A549 (cell line): ENCODE measurements around the gene AP5B1.

Experiments
- BCL3 ChIP-seq: fragments of >200 bp; sonication (Bioruptor Twin); formaldehyde crosslinking; IDR thresholded peaks from 3 replicates; pipeline ENCODE4 v1.6.1; 2016
- CTCF ChIP-seq: fragments of >200 bp; sonication (Bioruptor Twin); formaldehyde crosslinking; IDR thresholded peaks from 3 replicates; pipeline ENCODE4 v1.5.1; 2016
- JUNB ChIP-seq: fragments of >200 bp; sonication (Bioruptor Twin); formaldehyde crosslinking; IDR thresholded peaks from 2 replicates; pipeline ENCODE4 v1.6.1; 2016
- MAX ChIP-seq: IDR thresholded peaks from 2 replicates; pipeline ENCODE4 v1.6.1; 2012
- POLR2A ChIP-seq: IDR thresholded peaks from 2 replicates; pipeline ENCODE4 v1.6.1; 2012; ENCODE audit warnings: mild to moderate bottlenecking, low read length

GRCh38 chr11:65771589-65772112 lies 9.1 kb downstream of the AP5B1 start:
- TF ChIP-seq JUNB: no peak
- TF ChIP-seq CTCF: no peak
- no peak for TF ChIP-seq MAX
- TF ChIP-seq POLR2A: no peak
- no peak for TF ChIP-seq BCL3
